HCT116 (cell line): ENCODE data around the gene ALOXE3. TPM values are rescaled to one million over a fixed set of nuclear protein-coding genes. Genes with fewer than 3 reads are reported as not detected.

Experiments used
- ATAC-seq: fragments of 200-7000 bp; cut with Tn5 transposase; 2 replicates; pipeline ENCODE4 v1.9.1; 2020; ENCODE audit warnings: mild to moderate bottlenecking, moderate library complexity
- BruUV-seq: library from RNA; stranded (reverse); fragments of 400-500 nt; replicated peaks from 2 replicates; lab custom pipeline; 2021; lab: Mats Ljungman, UMichigan
- CTCF ChIA-PET: fragments of 300-600 bp; sonication (Branson Sonifier 250); formaldehyde crosslinking; loops from one replicate; lab custom pipeline; 2021; ENCODE audit warnings: antibody characterized with exemption; lab: Charles Lee
- POLR2A ChIA-PET: fragments of 300-600, 350-600 bp; sonication (Branson Sonifier 250); formaldehyde crosslinking; loops from one replicate; lab custom pipeline; 2021; ENCODE audit warnings: antibody characterized with exemption; lab: Charles Lee
- RAD21 ChIA-PET, 2 experiments: fragments of 300-600 bp; sonication (Branson Sonifier 250); formaldehyde crosslinking; loops; one replicate each; lab custom pipeline; 2023; ENCODE audit warnings: low total read pairs in 2 of 2; ENCODE audit not compliant: uncharacterized antibody in 2 of 2, unreplicated experiment in 2 of 2, low non-redundant PET in 1 of 2; lab: Charles Lee
- DNase-seq: peaks from one replicate; pipeline ENCODE4 v3.0.0-alpha.2; 2010; ENCODE audit warnings: low read depth, low spot score
- H2AFZ ChIP-seq: fragments of 200-600 bp; shearing (Covaris generic), sonication (generic); 2 replicates; pipeline ENCODE4 v1.6.1; 2017; ENCODE audit warnings: low read depth, mixed run types, mixed read lengths, antibody characterized with exemption, low read length; ENCODE audit not compliant: poor library complexity, severe bottlenecking
- H3K27ac ChIP-seq: 2 replicates; pipeline ENCODE4 v1.5.1; 2012; ENCODE audit warnings: low read depth, low read length
- H3K27me3 ChIP-seq: fragments of 200-600 bp; sonication (generic); 2 replicates; pipeline ENCODE4 v1.6.1; 2016; ENCODE audit warnings: mixed run types, low read length, mixed read lengths; ENCODE audit not compliant: insufficient read depth
- H3K36me3 ChIP-seq, 2 experiments: fragments of 200-500 bp in 1 of 2; fragments of 200-600 bp in 1 of 2; sonication (Bioruptor generic) in 1 of 2; sonication (generic) in 1 of 2; 2 replicates each; pipeline versions ENCODE4 v1.5.1 to v1.6.1; 2014 to 2016; ENCODE audit warnings: low read length in 2 of 2, inconsistent platforms in 1 of 2, mixed read lengths in 1 of 2, mixed run types in 1 of 2; ENCODE audit not compliant: insufficient read depth in 2 of 2, control insufficient read depth in 1 of 2
- H3K4me1 ChIP-seq, 2 experiments: fragments of 200-600 bp in 1 of 2; sonication (generic) in 1 of 2; 2 replicates each; pipeline versions ENCODE4 v1.5.1 to v1.6.1; 2012 to 2017; ENCODE audit warnings: low read length in 2 of 2, inconsistent platforms in 1 of 2, mild to moderate bottlenecking in 1 of 2, mixed read lengths in 1 of 2, mixed run types in 1 of 2, moderate library complexity in 1 of 2; ENCODE audit not compliant: insufficient read depth in 2 of 2, control insufficient read depth in 1 of 2
- H3K4me2 ChIP-seq: fragments of 200-600 bp; sonication (generic); 2 replicates; pipeline ENCODE4 v1.6.1; 2017; ENCODE audit warnings: mixed run types, low read length, mixed read lengths
- H3K4me3 ChIP-seq, 2 experiments: fragments of 200-600 bp in 1 of 2; sonication (generic) in 1 of 2; replicated peaks in 1 of 2; 2 replicates each; pipeline ENCODE4 v1.5.1; 2011 to 2016; ENCODE audit warnings: low read length in 2 of 2, control low read depth in 1 of 2, low read depth in 1 of 2, mild to moderate bottlenecking in 1 of 2, mixed read lengths in 1 of 2, mixed run types in 1 of 2
- H3K79me2 ChIP-seq: fragments of 200-600 bp; sonication (generic); 2 replicates; pipeline ENCODE4 v1.6.1; 2017; ENCODE audit warnings: mild to moderate bottlenecking, mixed run types, low read length, moderate library complexity, mixed read lengths; ENCODE audit not compliant: insufficient read depth
- H3K9ac ChIP-seq: fragments of 200-600 bp; sonication (generic); 2 replicates; pipeline ENCODE4 v1.6.1; 2016; ENCODE audit warnings: low read length, mixed read lengths
- H3K9me2 ChIP-seq: fragments of 200-600 bp; sonication (generic), shearing (Covaris generic); 2 replicates; pipeline ENCODE4 v1.6.1; 2017; ENCODE audit warnings: mixed run types, mild to moderate bottlenecking, moderate library complexity; ENCODE audit not compliant: insufficient read depth
- H3K9me3 ChIP-seq, 2 experiments: fragments of 200-500 bp in 1 of 2; fragments of 200-600 bp in 1 of 2; sonication (Bioruptor generic) in 1 of 2; sonication (generic) in 1 of 2; 2 replicates each; pipeline ENCODE4 v1.6.1; 2014 to 2017; ENCODE audit warnings: low read length in 2 of 2, mixed read lengths in 2 of 2, inconsistent platforms in 1 of 2, low read depth in 1 of 2, mild to moderate bottlenecking in 1 of 2, mixed run types in 1 of 2, moderate library complexity in 1 of 2; ENCODE audit not compliant: control insufficient read depth in 1 of 2, insufficient read depth in 1 of 2
- H4K20me1 ChIP-seq: fragments of 200-600 bp; sonication (generic), shearing (Covaris generic); 2 replicates; pipeline ENCODE4 v1.6.1; 2017; ENCODE audit warnings: mixed run types, mild to moderate bottlenecking, moderate library complexity; ENCODE audit not compliant: insufficient read depth
- ATF3 ChIP-seq: IDR thresholded peaks from 2 replicates; pipeline ENCODE4 v1.6.1; 2012
- CBX3 ChIP-seq: IDR thresholded peaks from 2 replicates; pipeline ENCODE4 v1.6.1; 2012; ENCODE audit warnings: low read depth
- CEBPB ChIP-seq: IDR thresholded peaks from 2 replicates; pipeline ENCODE4 v1.6.1; 2012; ENCODE audit warnings: low read depth
- CTCF ChIP-seq, 3 experiments: fragments of 200-600 bp in 1 of 3; sonication (generic) in 1 of 3; IDR thresholded peaks in 2 of 3; conservative IDR thresholded peaks in 1 of 3; 2 replicates each; pipeline ENCODE4 v1.5.1; 2012 to 2017; ENCODE audit warnings: low read depth in 2 of 3, low read length in 2 of 3, antibody characterized with exemption in 1 of 3, borderline replicate concordance in 1 of 3, control low read depth in 1 of 3, mild to moderate bottlenecking in 1 of 3, mixed read lengths in 1 of 3, mixed run types in 1 of 3, moderate library complexity in 1 of 3; ENCODE audit not compliant: insufficient read depth in 1 of 3
- EGR1 ChIP-seq: IDR thresholded peaks from 2 replicates; pipeline ENCODE4 v1.6.1; 2012; ENCODE audit warnings: low read depth
- ELF1 ChIP-seq: IDR thresholded peaks from 2 replicates; pipeline ENCODE4 v1.6.1; 2012; ENCODE audit warnings: low read depth, borderline replicate concordance
- EZH2 ChIP-seq: fragments of 200-600 bp; sonication (generic); IDR thresholded peaks from 2 replicates; pipeline ENCODE4 v1.6.1; 2017; ENCODE audit warnings: antibody characterized with exemption, mixed run types
- EZH2phosphoT487 ChIP-seq: fragments of 200-600 bp; IDR thresholded peaks from 2 replicates; pipeline ENCODE4 v1.6.1; 2018; ENCODE audit warnings: antibody characterized with exemption, borderline replicate concordance
- FOSL1 ChIP-seq: IDR thresholded peaks from 2 replicates; pipeline ENCODE4 v1.6.1; 2012; ENCODE audit warnings: low read depth
- JUND ChIP-seq: IDR thresholded peaks from 2 replicates; pipeline ENCODE4 v1.6.1; 2012
- MAX ChIP-seq: IDR thresholded peaks from 2 replicates; pipeline ENCODE4 v1.6.1; 2012
- POLR2A ChIP-seq: IDR thresholded peaks from 2 replicates; pipeline ENCODE4 v1.7.0; 2011; ENCODE audit warnings: borderline replicate concordance; ENCODE audit not compliant: insufficient read depth, insufficient read length; ENCODE audit errors: extremely low read depth
- POLR2AphosphoS5 ChIP-seq: IDR thresholded peaks from 2 replicates; pipeline ENCODE4 v1.6.1; 2011; ENCODE audit warnings: mild to moderate bottlenecking, low read depth, low read length, moderate library complexity
- RAD21 ChIP-seq: IDR thresholded peaks from 2 replicates; pipeline ENCODE4 v1.6.1; 2012; ENCODE audit warnings: low read depth, mild to moderate bottlenecking
- SIN3A ChIP-seq: IDR thresholded peaks from 2 replicates; pipeline ENCODE4 v1.6.1; 2012; ENCODE audit warnings: low read depth
- SP1 ChIP-seq: IDR thresholded peaks from 2 replicates; pipeline ENCODE4 v1.6.1; 2012; ENCODE audit warnings: low read depth
- SRF ChIP-seq: IDR thresholded peaks from 2 replicates; pipeline ENCODE4 v1.6.1; 2012; ENCODE audit warnings: low read depth
- TCF7L2 ChIP-seq: IDR thresholded peaks from 2 replicates; pipeline ENCODE4 v1.7.0; 2011; ENCODE audit warnings: borderline replicate concordance, inconsistent platforms; ENCODE audit not compliant: insufficient read depth, insufficient read length; ENCODE audit errors: extremely low read depth
- YY1 ChIP-seq: IDR thresholded peaks from 2 replicates; pipeline ENCODE4 v1.6.1; 2011; ENCODE audit warnings: low read length, low read depth, moderate library complexity, mild to moderate bottlenecking; ENCODE audit not compliant: insufficient replicate concordance; ENCODE audit errors: extremely low read depth
- ZBTB33 ChIP-seq: IDR thresholded peaks from 2 replicates; pipeline ENCODE4 v1.6.1; 2011; ENCODE audit warnings: mild to moderate bottlenecking, low read length, moderate library complexity; ENCODE audit not compliant: insufficient replicate concordance; ENCODE audit errors: extremely low read depth
- ZFX ChIP-seq: fragments of 450-650 bp; IDR thresholded peaks from 2 replicates; pipeline ENCODE4 v1.6.1; 2017
- ZNF274 ChIP-seq: fragments of 200-500 bp; sonication (Bioruptor generic); IDR thresholded peaks from 2 replicates; pipeline ENCODE4 v1.6.1; 2014; ENCODE audit warnings: mild to moderate bottlenecking, low read depth, low read length, inconsistent platforms
- intact Hi-C: fragments of 100-400 bp; cut with micrococcal nuclease; formaldehyde crosslinking; loops from 2 replicates; pipeline ENCODE4 v1.10.0; 2022
- total RNA-seq: library from RNA; stranded (reverse); gene quantifications from one replicate; pipeline ENCODE4 v1.2.1, GENCODE V29; 2021; ENCODE audit not compliant: unreplicated experiment

ALOXE3 gene
- total RNA-seq, 1 experiment from 2014 or later: 3.5 TPM

GRCh38 chr17:8138672-8139371 lies 20.5 kb upstream of the ALOXE3 start:
- no peaks in the 10 kb centered on the region for H3K9me2 ChIP-seq
- H4K20me1 ChIP-seq: 0 out of 2 replicates have a peak, but pooled peaks cover 6% of the 10 kb centered on the region
- peaks cover 30 to 61% of the 10 kb centered on the region in 2 experiments for H3K4me1 ChIP-seq
- H3K4me2 ChIP-seq: peak overlapping the region; percentile 77
- no TSS peak for BruUV-seq
- H3K4me3 ChIP-seq: peak overlapping the region; percentile 14 to 48; a peak in 3 of 4 replicates
- DNase-seq (peak; percentile 95), ATAC-seq (peak; percentile 89)
- no peak overlapping the region for H2AFZ ChIP-seq
- RAD21 ChIA-PET: interaction anchor here in 1 of 2 experiments (1.1 kb wide), 1 partner anchor 84 kb away, joined by 4 read pairs; no protein-coding TSS in a partner anchor
- no peaks in the 10 kb centered on the region for H3K9me3 ChIP-seq
- peaks cover 7 to 24% of the 10 kb centered on the region in 2 experiments for H3K36me3 ChIP-seq
- no peaks in the 10 kb centered on the region for H3K79me2 ChIP-seq
- H3K9ac ChIP-seq: peak overlapping the region; percentile 66
- no peaks in the 10 kb centered on the region for H3K27me3 ChIP-seq
- POLR2A ChIA-PET: interaction anchor here (1.1 to 3.7 kb wide), 6 partner anchors 8 to 83 kb away, joined by 3 to 25 read pairs (median 4); partner anchors contain the start of gene PER1
- intact Hi-C loops: loop anchor here (1.0 to 5.0 kb wide), 5 partner anchors 13 to 83 kb away; partner anchors contain the start of gene PER1
- CTCF ChIA-PET: interaction anchor here (1.1 to 2.8 kb wide), 6 partner anchors 12 to 65 kb away, joined by 3 to 13 read pairs (median 4); partner anchors contain the start of gene BORCS6
- H3K27ac ChIP-seq: peak overlapping the region; percentile 63
- TF ChIP-seq SRF (no peak; the same call in 1 of the 2 replicates), RAD21 (peak; percentile 88), JUND (peak; percentile 14), CTCF (IDR thresholded peaks at IDR 0.05 in 2 of 3, conservative IDR thresholded peaks at IDR 0.05 in 1 of 3; ENCODE audit: borderline replicate concordance in 1 of 3, insufficient read depth in 1 of 3, low read depth in 2 of 3, low read length in 2 of 3) (peak; percentile 86 to 87 (median 87)), EGR1 (0 out of 2 replicates have a peak, but pooled peaks have one; percentile 22), POLR2AphosphoS5 (peak; percentile 64), ZBTB33 (peak; percentile 27), YY1 (peak; percentile 29), EZH2phosphoT487 (no peak), ATF3 (peak; percentile 96), EZH2 (no peak), FOSL1 (no peak), ZNF274 (no peak), CEBPB (no peak), ZFX (no peak), ELF1 (no peak; the same call in 1 of the 2 replicates), TCF7L2 (no peak), CBX3 (peak; percentile 82), SIN3A (peak; percentile 77; the same call in 1 of the 2 replicates), MAX (peak; percentile 93), SP1 (peak; percentile 47; the same call in 1 of the 2 replicates), POLR2A (no peak)
